Calu3 (cell line): ENCODE data around the gene PLPP7. TPM values are rescaled to one million over a fixed set of nuclear protein-coding genes. Genes with fewer than 3 reads are reported as not detected.

Experiments
- BruUV-seq: library from RNA; stranded (reverse); fragments of 400-500 nt; replicated peaks from 2 replicates; lab custom pipeline; 2021; lab: Mats Ljungman, UMichigan
- CTCF ChIA-PET: fragments of 300-600 bp; sonication (Branson Sonifier 250); formaldehyde crosslinking; loops from one replicate; lab custom pipeline; 2022; ENCODE audit warnings: antibody characterized with exemption; lab: Charles Lee
- DNase-seq: peaks from one replicate; pipeline ENCODE4 v3.0.0; 2022
- H3K27ac Mint-ChIP-seq: one replicate; pipeline ENCODE4 v1.8.0; 2022; ENCODE audit warnings: mixed read lengths; ENCODE audit not compliant: unreplicated experiment
- H3K27me3 Mint-ChIP-seq: one replicate; pipeline ENCODE4 v1.8.0; 2022; ENCODE audit warnings: mixed read lengths; ENCODE audit not compliant: unreplicated experiment
- H3K36me3 Mint-ChIP-seq: one replicate; pipeline ENCODE4 v1.8.0; 2022; ENCODE audit warnings: mild to moderate bottlenecking, moderate library complexity, mixed read lengths; ENCODE audit not compliant: insufficient read depth, unreplicated experiment
- H3K4me1 Mint-ChIP-seq: one replicate; pipeline ENCODE4 v1.8.0; 2022; ENCODE audit warnings: mild to moderate bottlenecking, low read depth, mixed read lengths; ENCODE audit not compliant: unreplicated experiment
- H3K4me3 Mint-ChIP-seq: one replicate; pipeline ENCODE4 v1.8.0; 2022; ENCODE audit warnings: mild to moderate bottlenecking, low read depth, moderate library complexity, mixed read lengths; ENCODE audit not compliant: unreplicated experiment
- H3K9me3 Mint-ChIP-seq: one replicate; pipeline ENCODE4 v1.8.0; 2022; ENCODE audit warnings: low read depth, mixed read lengths; ENCODE audit not compliant: unreplicated experiment
- intact Hi-C: fragments of 100-400 bp; cut with micrococcal nuclease; formaldehyde crosslinking; loops from one replicate; pipeline ENCODE4 v1.10.0; 2022; ENCODE audit not compliant: unreplicated experiment
- total RNA-seq: library from RNA; stranded (reverse); gene quantifications from 2 replicates; pipeline ENCODE4 v1.2.3, GENCODE V29; 2022
- TF ChIP-seq, protein P1 (sequence below): fragments of 200-600 bp; IDR thresholded peaks from one replicate; pipeline ENCODE4 v1.8.0; 2022; ENCODE audit warnings: antibody characterized with exemption; ENCODE audit not compliant: unreplicated experiment

Gene PLPP7
- total RNA-seq, 1 experiment from 2014 or later: not detected

DNA sequence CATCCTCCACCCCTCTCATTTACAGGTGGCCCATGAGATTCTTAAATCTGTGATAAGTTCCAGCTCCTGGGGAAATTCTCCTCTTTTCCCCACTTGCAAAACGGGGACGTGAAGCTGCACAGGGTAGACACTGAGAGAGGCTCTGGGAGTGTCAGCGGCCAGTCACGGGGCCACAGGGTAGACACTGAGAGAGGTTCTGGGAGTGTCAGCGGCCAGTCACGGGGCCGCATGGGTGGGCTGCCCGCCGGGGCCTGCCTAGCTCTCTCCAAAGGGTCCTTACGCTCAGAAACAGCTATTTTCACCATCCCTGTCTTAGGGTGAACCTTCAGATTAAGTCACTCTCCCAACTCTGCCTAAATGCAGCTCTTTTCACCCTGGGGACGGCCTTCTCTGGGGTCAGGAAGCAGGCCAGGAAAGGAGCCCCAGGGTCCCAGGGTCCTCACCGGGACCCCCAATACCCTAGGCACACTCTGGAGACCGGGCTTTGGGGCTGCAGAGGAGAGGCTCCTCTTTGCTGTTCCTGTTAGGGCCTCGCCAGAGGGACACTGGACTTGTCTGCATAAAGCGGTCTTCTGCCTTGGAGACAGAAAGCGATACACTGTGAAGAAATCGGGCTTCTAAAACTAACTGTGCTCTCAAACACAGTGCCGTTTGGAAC is 14.7 kb upstream of the PLPP7 start:
- TF ChIP-seq, protein P1, sequence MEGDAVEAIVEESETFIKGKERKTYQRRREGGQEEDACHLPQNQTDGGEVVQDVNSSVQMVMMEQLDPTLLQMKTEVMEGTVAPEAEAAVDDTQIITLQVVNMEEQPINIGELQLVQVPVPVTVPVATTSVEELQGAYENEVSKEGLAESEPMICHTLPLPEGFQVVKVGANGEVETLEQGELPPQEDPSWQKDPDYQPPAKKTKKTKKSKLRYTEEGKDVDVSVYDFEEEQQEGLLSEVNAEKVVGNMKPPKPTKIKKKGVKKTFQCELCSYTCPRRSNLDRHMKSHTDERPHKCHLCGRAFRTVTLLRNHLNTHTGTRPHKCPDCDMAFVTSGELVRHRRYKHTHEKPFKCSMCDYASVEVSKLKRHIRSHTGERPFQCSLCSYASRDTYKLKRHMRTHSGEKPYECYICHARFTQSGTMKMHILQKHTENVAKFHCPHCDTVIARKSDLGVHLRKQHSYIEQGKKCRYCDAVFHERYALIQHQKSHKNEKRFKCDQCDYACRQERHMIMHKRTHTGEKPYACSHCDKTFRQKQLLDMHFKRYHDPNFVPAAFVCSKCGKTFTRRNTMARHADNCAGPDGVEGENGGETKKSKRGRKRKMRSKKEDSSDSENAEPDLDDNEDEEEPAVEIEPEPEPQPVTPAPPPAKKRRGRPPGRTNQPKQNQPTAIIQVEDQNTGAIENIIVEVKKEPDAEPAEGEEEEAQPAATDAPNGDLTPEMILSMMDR: no peak
- Mint-ChIP-seq H3K9me3 (no peaks in the 10 kb centered on the region), H3K36me3 (peaks cover 5% of the 10 kb centered on the region), H3K4me3 (no peak overlapping the region), H3K27ac (no peak overlapping the region), H3K4me1 (no peaks in the 10 kb centered on the region), H3K27me3 (peaks cover 31% of the 10 kb centered on the region)
- CTCF ChIA-PET: no interaction called here
- intact Hi-C loops: no loop called here
- no TSS peak for BruUV-seq
- DNase-seq: no peak

DNA sequence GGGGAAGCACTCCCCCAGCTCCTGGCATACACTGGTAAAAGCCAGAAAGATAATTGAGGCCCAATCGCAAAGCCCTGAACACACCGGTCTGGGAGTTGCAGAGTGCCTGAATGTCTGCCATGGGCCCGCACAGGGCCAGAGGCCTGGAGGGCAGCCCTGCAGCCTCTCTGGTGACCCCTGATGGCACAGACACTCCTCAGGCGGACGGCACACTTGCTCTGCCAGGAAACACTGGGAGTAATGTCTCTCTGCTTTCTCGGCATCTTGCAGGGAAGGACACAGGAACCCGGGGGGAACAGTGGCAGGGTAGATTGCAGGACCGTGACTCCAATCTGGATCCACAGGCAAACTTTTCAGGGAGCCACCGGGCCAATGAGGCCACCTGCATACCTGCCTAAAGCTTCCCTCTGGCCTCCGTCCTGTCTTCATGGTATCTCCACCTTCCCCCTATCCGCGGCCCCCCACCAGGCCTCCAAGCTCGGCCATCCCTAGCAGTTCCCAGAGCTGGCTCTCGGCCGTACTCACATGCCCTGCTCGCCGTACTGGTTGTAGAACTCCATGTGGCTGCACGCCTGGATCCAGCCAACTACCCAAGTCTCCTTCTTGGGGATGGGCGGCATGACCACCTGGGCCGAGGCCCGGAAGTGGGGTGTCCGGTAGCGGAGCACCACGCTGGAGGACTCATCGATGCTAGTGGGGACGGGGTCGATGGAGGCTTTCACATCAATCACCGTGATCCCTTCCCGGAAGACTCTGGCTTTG is 14.0 kb upstream of the PLPP7 start:
- Mint-ChIP-seq H3K9me3 (no peaks in the 10 kb centered on the region), H3K27ac (no peak overlapping the region), H3K4me3 (no peak overlapping the region), H3K27me3 (peaks cover 36% of the 10 kb centered on the region), H3K36me3 (peaks cover 5% of the 10 kb centered on the region), H3K4me1 (no peaks in the 10 kb centered on the region)
- intact Hi-C loops: no loop called here
- TF ChIP-seq, protein P1: no peak
- no peak for DNase-seq
- CTCF ChIA-PET: no interaction called here
- no TSS peak for BruUV-seq

- H3K27me3 Mint-ChIP-seq: peaks cover 43% of the 10 kb centered on the region
- H3K4me1 Mint-ChIP-seq: no peaks in the 10 kb centered on the region
- intact Hi-C loops: no loop called here
- no peak for DNase-seq
- H3K9me3 Mint-ChIP-seq: no peaks in the 10 kb centered on the region
- H3K36me3 Mint-ChIP-seq: peaks cover 5% of the 10 kb centered on the region
- BruUV-seq: no TSS peak
- H3K4me3 Mint-ChIP-seq: no peak within 1 kb of the TSS
- H3K27ac Mint-ChIP-seq: no peak within 1 kb of the TSS
- TF ChIP-seq, protein P1: no peak
- CTCF ChIA-PET: no interaction called here
Observed at GRCh38 chr9:131276094-131276888, 13.2 kb upstream of the PLPP7 start, which contains the start of gene FAM78A. Gene FAM78A (minus strand): TSS chr9:131276510. CDS start chr9:131276179, 331 bp downstream.

- no peak overlapping the region for H3K27ac Mint-ChIP-seq
- no peaks in the 10 kb centered on the region for H3K9me3 Mint-ChIP-seq
- CTCF ChIA-PET: no interaction called here
- no peak overlapping the region for H3K4me3 Mint-ChIP-seq
- BruUV-seq: no TSS peak
- no peak for DNase-seq
- intact Hi-C loops: no loop called here
- TF ChIP-seq, protein P1: no peak
- H3K27me3 Mint-ChIP-seq: peaks cover 49% of the 10 kb centered on the region
- peaks cover 5% of the 10 kb centered on the region for H3K36me3 Mint-ChIP-seq
- no peaks in the 10 kb centered on the region for H3K4me1 Mint-ChIP-seq
Observed at GRCh38 chr9:131276891-131277286, 12.6 kb upstream of the PLPP7 start.
